ENCODE measurements around the gene TBL1X. TPM values are rescaled to one million over a fixed set of nuclear protein-coding genes. Genes with fewer than 3 reads are reported as not detected.

Gene TBL1X
- total RNA-seq, 1 donor from 2014 or later = 37.1 TPM

DNA sequence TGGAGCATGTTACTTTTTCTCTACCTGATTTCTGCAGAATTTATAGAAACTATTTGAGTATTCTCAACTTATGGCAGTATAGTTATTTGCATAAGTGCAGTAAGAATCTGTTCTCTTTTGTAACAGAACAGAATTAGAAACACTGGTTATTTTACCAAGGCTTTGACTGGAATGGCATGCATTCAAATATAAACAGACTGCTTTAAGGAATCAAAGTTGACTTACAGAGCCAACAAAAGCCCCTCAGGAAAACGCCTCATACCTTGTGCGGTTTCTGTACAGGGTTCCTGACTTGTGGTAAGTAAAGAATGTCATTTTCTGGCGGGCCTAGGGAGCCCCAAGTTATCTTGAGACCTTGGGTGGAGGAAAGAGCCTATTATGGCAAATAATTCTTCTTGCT lies 203.7 kb downstream of the TBL1X start:
- DNase-seq (ENCODE audit: low spot score) = no peak

DNA sequence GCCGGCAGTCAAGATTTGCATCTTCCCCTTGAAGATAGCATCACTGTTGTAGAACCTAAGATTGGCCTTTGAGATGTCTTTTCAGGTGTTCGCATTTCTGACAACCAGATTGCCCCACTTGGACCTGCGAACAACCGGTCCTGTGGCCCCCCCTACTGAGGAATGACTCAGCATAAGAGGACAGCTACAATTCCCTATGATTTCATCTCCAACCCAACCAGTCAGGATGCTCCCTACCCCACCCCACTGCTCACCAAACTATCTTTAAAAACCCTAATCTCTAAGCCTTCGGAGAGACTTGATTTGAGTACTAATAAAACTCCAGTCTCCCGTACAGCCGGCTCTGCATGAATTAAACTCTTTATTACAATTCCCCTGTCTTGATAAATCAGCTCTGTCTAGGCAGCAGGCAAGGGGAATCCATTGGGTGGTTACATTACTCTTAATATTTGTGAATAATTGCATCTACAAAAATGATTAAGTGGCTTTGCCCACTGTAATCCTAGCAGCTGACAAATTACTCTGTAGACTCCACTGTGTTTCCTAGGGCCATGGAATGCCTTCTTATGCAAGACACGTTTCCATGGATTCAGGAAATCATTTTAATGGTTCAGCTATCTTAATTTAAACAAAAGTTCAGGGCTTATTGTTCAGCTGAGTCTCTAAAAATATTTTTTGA lies 205.4 kb downstream of the TBL1X start:
- DNase-seq (ENCODE audit: low spot score) = no peak

DNA sequence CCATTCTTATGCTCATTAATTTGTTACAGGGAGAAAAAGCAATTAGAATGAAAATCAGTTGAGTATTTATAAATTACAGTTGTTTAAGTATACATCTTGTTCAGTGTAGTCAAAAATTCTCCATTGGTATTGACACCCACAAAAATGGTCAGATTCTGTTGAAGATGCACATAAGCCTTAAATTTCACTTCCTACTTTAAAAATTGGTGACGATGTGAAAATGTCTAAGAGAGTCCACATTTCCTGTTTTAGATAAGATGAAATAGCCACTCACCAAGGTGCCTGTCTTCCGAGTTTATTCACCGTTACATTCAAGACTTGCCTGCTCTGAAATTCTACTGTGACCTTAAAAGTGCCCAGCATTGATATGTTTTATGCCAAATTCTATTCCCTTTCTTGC lies 207.1 kb downstream of the TBL1X start:
- no peak for DNase-seq (ENCODE audit: low spot score)

- no peak for DNase-seq (ENCODE audit: low spot score)
Observed at GRCh38 chrX:9676306-9676705, 211.4 kb downstream of the TBL1X start.

- no peak for DNase-seq (ENCODE audit: low spot score)
Observed at GRCh38 chrX:9676738-9677097, 211.9 kb downstream of the TBL1X start.

DNA sequence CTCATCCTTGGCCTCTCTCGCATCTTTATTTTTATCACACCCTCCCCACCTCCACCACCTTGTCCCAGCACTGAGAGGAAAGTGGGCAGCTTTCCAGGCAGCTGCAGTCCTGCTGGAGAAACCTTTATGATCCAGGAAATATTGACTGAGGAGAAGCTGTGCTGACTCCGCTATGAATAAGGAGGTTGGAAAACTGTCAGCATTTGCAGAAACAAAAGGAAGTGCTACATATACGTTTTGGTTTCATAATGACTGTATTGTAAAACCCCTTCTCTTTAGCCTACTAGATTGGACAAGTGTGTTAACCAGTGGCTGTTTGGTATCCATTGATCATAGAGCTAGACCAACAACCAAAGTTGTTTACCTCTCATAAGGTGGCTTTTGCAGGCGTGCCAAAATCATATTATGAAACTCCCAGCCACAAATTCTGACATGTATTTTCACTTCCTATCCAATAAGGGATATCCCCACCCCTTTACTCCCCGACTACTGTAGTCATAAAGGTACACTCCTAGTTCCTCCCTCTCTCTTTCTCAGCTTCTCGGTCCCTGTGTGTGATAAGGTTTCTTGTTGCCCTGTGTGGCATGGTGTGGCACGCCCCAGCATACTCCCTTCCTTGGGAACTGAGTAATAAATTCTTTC lies 212.4 kb downstream of the TBL1X start:
- DNase-seq (ENCODE audit: low spot score) = no peak

- no peak for DNase-seq (ENCODE audit: low spot score)
Observed at GRCh38 chrX:9678215-9678965, 213.5 kb downstream of the TBL1X start.

DNA sequence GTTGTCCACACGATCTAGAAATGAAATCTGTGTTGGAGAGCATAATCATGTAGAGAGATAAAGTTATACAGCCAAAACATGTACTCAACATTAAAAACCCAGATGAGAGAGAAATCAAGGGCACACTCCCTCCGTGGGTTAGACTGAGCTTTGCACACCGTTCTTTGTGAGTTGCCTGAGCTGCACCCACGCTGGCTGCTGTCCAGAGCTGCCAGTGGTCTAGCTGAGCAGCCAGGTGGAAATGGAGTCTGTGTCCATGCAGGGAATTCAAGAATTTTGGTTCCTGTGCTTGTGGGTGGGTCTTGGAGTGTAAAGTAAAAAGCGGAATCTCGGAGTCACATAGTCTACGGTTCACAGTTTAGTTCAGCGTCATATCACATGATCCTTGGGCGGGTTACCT lies 216.2 kb downstream of the TBL1X start:
- DNase-seq (ENCODE audit: low spot score) = no peak

GRCh38 chrX:9681422-9681821 lies 216.6 kb downstream of the TBL1X start:
- no peak for DNase-seq (ENCODE audit: low spot score)

- no peak for DNase-seq (ENCODE audit: low spot score)
Observed at GRCh38 chrX:9682456-9682855, 217.6 kb downstream of the TBL1X start.

DNA sequence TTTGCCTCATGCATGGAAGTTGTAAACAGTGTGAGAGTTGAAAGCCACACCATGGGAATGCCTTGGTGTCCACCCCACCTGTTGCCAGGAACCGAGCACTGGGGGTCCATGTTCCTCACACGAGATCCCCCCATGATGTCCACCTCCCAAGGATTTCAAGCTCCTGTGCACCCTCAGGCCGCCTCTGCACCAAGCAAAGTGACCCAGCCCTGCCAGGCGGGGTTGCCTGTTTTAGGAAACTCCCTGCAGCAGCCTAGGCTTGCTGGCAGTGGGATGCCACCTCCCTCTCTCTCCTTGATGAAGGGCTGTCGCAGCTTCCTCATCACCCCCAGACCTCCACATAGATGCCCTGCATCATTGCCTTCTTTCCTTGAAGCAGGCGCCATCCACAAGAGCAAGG lies 218.0 kb downstream of the TBL1X start:
- DNase-seq (ENCODE audit: low spot score) = no peak

GRCh38 chrX:9683350-9683749 lies 218.5 kb downstream of the TBL1X start:
- no peak for DNase-seq (ENCODE audit: low spot score)

- DNase-seq (ENCODE audit: low spot score) = no peak
Observed at GRCh38 chrX:9687899-9688298, 223.0 kb downstream of the TBL1X start.

DNA sequence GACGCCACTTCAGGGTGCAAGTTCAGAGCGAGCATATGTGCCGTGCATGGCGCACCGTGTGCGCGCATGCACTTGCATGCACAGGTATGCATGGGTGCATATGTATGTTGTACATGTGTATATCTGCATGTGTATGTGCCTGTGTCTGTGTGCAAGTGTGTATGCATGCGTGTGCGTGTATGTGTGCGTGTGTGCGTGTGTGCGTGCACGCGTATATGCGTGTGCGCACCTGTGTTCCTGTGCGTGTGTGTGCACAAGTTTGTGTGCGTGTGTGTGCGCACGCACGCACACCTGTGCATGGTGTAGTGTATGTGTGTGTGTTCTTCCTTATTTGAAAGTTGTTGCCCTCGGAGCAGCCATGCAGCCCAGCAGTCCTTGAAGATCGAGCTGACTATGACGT lies 224.0 kb downstream of the TBL1X start:
- no peak for DNase-seq (ENCODE audit: low spot score)

DNA sequence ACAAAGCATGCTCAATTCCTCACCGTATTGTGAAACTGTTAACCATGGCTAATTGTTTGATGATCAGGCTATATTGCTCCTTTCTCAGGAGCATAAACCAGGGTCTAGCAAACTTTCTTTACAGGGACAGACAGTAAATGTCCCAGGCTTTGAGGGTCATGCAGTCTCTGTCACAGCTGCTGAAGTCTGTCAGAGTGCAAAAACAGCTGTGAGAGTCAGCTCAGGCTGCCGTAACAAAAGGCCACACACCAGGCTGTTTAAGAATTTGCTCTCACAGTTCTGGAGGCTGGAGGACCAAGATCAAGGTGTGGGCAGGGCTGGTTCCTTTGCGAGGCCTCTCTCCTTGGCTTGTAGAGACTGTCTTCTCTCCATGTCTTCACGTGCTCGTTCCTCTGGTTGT lies 225.2 kb downstream of the TBL1X start:
- DNase-seq (ENCODE audit: low spot score) = no peak

DNA sequence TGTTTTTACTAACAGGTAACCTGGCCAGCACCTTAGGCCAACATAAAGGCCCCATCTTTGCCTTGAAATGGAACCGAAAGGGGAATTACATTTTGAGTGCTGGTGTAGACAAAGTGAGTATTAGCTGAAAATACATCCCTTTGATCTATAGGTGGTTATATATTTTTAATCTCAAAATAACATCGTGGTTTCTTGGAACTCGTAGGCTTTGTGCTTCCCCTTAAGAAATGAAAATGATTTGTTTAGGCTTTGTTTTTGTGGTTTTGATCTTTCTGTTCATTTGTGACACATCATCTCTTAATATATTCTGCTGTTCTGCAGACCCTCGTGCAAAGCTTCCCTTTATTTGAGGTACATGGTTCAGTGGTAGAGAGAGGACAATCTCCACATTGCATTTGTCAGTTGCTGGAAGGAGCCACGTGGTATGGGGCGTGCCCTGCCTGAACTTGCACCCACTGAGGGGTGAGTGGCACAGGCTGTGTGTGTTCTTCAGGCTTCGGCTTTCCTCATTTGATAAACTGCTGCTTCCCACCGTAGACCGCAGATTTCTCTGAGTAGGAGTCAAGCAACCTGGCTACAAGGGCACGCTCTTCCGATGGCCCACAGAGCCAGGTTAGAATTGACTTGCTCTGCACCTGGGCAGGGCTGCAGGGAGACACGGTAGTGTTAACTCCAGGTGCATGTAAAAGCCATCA lies 228.6 kb downstream of the TBL1X start:
- no peak for DNase-seq (ENCODE audit: low spot score)

DNA sequence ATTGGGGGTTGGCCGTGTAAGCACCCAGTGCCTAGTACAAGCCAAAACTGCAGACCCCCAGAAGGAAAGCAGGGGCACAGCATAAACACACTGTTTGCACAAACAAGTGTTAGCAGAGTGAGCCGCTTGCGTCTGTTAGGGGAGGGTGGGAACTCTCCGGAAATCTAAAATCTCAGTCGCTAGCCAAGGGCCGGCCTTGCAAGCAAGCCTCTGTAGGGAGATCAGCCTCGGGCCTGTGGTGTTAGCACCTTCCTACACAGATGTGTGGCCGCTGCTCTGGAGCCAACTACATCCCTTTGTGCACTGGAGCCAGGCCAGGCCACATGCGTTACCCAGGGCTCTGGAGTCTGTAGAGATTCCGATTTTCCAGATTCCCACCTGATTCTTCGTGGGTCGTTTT lies 233.7 kb downstream of the TBL1X start:
- DNase-seq (ENCODE audit: low spot score) = no peak

DNA sequence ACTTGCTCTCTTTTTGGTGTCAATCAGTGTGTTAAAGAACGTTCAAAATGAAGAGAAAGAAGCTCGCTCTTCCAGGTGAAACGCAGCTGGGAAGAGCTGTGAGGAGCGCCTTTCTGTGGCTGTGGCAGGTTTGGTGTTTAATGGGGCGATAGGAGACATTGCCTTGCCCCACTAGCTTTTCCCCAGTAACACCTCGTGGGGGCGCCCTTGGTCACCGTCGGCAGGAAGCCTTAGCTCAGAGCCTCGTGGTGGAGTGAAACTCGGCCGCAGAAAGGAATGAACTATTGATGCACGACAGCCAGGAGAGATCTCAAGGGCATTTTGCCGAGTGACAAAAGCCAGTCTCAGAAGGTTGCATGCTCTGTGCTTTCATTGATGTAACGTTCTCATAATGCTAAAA lies 235.7 kb downstream of the TBL1X start:
- no peak for DNase-seq (ENCODE audit: low spot score)

- DNase-seq (ENCODE audit: low spot score) = no peak
Observed at GRCh38 chrX:9701790-9702189, 236.9 kb downstream of the TBL1X start.

DNA sequence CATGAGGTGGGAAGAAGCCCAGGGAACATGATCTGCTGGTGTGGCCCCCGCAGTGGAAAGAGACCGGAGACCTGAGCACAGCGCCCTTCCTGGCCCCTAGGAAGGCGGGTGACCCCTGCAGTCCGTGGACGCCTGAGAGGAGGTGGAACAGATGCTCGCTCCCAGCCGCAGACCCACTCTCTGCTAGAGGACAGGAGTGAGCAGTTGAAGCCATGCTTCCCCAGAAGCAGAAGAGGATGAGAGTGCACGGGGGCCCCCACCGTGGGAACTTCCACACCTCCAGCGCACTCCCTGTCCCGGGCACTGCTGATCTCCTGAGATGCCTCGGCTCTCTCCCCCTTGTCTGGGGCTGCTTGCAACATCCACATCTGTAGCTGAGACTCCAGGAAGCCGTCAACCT lies 238.5 kb downstream of the TBL1X start:
- no peak for DNase-seq (ENCODE audit: low spot score)

DNA sequence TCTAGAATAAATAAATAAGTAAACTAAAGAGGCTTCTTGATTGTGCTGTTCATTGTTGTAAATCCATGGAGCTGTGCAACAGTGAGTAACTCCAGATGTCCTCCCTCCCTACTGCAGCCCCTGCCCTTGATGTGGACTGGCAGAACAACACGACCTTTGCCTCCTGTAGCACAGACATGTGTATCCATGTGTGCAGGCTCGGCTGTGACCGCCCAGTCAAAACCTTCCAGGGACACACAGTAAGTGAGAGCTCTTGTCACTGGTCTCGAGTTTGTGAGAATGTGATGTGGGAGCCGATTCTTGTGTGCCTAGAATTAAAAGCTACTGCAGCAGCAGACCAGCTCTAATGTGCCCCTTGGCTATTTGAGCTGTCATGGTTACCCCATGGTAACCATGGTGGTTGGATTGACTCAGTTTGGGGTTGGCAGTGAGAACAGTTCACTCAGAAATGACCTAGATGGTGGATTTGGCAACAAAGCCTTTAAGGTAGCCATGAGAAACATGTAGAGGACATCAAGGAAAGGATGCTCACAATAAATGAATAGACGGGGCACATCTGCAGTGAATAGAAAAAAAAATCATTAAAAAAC lies 240.1 kb downstream of the TBL1X start:
- DNase-seq (ENCODE audit: low spot score) = no peak

GRCh38 chrX:9706421-9706820 lies 241.6 kb downstream of the TBL1X start:
- no peak for DNase-seq (ENCODE audit: low spot score)

All from mucosa of gallbladder (tissue), 1 donor.